Stimulated activated CD8-positive, alpha-beta memory T cell treated with anti-CD3 and anti-CD28 coated beads, Interleukin-12 subunit alpha, Interleukin-12 subunit beta, amount 100 ng/mL, for 1 hour (primary cell): ENCODE measurements around the gene HK1.

Source experiments
- DNase-seq: peaks from one replicate; pipeline ENCODE4 v3.0.0-alpha.2; 2020; ENCODE audit warnings: low read depth

HK1 gene

DNA sequence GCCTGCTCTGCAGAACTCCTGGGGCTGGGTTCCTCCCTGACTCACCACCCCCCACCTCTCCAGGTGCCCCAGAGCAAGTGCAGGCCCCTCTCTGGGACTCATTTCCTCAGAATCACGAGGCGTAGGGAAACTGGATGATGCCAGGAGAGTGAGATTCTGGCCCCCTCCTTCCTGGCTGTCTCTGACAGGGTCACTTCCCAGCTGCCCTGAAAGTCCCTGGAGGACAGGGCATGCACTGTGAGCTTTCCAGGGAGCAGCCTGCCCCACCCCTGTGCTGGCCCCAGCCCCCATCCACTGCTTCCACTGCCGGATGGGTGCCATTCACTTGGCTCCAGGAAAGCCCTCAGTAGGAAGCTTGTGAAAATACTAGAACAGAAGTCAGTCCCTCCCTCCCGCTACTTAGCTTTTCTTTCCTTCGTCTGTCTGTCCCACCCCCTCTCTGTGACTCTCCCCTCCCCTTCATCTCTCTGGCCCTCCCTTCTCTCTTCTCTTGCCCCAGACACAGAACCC, 128.1 kb downstream of the HK1 start:
- no peak for DNase-seq

DNA sequence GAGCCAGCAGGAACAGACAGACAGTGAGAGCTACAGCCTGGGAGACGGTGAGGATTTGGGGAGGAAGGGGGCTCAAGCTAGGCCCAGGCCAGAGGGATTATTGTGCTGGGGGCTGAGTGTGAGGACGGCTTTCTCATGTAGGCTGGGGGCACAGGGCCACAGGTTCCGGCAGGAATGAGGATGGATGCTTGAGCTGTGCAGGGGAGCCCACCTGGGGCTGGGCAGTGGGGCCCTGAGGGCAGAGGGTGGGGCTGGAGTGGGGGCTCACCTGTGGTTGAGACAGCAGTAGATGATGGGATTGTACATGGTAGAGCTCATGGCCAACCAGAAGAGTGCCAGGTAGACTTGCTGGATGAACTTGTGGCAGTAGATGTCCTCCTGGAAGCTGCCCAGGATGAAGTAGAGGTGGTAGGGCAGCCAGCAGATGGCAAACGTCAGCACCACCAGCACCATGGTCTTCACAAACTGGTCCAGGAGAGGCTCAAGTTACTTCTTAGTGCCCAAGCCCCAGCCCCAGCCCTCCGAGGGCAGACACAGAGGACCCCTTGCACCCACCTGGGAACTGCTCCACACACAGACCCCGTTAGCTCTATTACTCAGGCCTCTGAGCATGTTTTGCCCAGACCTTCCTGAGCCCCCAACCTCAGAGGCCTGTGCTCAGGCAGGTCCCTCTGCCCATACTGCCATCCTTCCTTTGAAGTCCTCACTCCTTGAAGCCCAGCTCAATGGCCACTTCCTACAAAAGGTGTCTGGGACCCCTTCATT, 128.7 kb downstream of the HK1 start:
- no peak for DNase-seq

DNA sequence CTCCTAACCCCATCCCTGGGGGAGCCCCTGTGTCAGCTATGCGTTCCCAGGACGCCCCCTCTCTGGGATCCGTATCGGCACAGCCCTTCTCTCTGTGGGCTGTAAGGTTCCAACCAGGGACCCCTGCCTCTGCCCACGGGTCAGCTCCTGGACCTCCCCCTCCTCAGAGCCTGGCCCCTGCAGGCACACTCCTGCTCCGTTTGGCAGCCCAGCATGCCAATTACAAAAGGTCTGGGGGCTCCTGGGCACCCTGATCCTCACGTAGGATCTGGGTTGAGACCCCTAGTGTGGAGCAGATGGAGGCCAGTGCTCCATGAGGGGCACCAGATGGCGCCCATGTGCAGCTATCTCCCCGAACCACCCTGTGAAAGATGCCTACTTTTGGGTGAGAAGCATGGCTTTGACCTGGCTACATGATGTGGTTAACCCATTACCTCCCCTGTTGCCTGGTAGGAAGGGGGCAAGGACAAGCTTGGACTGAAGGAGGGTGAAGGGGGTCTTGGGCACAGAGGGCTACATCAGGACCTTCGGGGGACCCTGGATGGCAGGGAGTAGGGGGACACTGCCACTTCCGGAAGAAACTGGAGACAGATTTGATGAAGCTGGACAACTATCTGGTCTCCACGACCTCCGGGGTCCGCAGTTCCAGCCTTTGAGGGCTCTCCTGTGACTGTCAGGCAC, 129.5 kb downstream of the HK1 start:
- DNase-seq: no peak

DNA sequence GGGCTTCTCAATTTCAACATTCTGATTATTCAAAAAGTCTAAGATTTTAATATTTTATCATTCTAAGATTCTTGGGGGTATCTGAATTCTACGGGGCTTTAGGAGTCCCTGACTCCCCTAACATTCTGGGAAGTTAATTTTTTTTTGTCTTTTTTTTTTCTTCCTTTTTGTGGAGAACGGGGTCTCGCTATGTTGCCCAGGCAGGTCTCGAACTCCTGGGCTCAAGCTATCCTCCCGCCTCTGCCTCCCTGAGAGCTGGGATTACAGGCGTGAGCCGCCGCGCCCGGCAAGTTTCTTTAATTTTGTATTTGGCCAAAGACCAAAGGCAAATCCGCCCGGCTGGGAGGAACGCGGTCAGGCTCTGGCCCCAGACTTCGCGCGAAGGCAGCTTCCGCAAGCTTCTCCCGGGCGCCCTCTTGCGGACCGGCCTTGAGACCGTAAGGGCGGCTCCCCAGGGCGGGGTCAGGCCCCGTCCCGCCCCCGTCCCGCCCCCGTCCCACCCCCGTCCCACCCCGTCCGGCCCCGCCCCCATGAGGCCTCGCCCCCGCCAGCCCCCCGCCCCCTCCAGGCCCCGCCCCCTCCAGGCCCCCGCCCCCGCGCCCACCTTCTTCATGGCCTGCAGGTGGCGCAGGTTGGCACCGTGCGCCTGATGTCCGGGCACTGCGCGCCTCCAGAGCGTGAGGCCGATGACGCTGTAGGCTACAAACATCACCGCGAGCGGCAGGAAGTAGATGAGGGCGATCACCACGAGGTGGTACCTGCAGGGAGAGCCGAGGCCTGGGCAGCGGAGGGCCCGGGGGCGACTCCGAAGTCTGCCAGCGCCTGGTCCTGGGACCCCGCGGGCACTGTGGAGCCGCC, 130.3 kb downstream of the HK1 start:
- peak; percentile 80 for DNase-seq

DNA sequence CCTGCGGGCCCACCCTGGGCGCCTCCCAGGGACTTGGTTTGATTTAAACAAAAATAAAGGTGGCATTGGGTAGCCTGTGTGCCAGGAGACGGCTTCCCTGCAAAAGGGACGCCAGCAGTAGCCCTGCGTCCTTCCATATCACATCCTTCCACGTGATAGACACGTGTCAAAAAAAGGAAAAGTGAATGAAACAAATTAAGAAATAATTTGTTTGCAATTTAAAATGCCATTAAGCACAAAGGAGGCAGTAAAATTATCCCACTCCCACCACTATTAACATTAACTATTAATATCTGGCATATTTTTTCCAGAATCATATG, 130.8 kb downstream of the HK1 start:
- no peak for DNase-seq

DNA sequence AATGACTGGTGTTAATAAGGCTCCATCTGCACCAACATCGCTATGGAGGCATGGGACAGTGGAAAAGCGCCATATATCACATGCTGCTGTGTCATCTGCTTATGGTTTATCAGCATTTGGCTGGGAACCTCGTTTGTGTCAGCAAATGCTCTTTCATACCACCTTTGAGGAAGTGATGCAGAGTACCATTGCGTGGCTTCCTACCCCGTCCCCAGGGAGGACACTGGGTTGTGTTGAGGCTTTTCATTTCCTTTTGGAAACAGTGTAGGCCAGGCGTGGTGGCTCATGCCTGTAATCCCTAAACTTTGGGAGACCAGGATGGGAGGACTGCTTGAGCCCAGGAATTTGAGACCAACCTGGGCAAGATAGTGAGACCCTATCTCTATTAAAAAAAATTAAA, 131.7 kb downstream of the HK1 start:
- no peak for DNase-seq

DNA sequence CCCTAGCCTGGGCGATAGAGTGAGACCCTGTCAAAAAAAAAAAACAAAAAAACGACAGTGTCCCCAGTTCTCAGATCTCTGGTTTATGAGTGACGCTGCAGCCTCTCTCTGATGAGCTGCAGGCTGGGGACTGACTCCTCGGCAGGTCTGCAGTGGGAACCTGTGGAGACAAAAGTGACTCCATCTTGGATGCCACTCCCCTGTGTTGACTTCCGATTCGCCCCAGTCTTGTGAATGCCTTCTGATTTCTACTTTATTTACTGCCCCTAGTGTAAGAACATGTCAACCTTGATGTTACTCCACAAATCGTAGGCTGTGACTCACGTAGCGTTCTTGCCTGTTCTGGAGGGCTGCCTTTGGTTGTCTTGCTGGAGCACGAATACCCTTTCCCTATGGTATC, 132.2 kb downstream of the HK1 start:
- DNase-seq: no peak

DNA sequence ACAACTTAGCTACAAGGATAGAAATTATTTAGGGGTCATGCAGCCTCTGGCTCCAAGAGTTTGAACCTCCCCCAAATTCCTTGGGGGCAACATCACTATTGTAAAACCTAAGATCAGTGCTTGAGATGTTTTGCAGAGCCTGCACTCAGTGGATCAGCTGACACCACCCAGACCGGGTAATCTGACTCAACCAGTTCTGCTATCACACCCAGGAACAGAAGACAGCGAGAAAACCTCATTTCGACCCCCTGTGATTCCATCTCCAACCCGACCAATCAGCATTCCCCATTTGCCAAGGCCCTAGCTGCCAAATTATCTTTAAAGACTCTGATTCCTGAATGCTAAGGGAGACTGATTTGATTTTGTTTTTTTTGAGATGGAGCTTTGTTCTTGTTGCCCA, 133.2 kb downstream of the HK1 start:
- no peak for DNase-seq

DNA sequence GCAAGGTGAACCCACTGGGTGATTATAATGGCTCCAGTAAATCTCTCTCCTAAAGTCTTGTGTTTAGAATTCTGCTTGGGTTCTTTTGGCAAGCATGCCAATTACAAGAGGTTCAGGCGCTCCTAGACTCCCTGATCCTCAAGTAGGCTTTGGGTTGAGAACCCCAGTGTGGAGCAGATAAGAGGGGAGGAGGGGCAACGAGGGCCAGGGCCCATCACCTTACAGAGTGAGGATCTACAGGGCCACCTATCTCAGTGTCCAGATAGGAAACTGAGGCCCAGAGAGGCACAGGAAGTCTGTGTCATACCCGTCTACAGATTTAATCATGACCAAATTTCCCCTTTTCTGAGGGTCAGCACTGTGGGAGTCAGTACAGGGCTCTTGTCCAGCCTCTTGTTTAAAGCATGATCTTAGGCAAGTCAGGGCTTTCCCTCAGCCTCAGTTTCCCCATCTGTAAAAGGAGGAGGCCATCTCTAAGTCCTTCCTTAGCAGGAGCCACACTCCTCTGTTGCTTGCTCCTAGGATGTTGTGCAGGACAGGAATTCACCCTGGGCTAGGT, 134.0 kb downstream of the HK1 start:
- no peak for DNase-seq

DNA sequence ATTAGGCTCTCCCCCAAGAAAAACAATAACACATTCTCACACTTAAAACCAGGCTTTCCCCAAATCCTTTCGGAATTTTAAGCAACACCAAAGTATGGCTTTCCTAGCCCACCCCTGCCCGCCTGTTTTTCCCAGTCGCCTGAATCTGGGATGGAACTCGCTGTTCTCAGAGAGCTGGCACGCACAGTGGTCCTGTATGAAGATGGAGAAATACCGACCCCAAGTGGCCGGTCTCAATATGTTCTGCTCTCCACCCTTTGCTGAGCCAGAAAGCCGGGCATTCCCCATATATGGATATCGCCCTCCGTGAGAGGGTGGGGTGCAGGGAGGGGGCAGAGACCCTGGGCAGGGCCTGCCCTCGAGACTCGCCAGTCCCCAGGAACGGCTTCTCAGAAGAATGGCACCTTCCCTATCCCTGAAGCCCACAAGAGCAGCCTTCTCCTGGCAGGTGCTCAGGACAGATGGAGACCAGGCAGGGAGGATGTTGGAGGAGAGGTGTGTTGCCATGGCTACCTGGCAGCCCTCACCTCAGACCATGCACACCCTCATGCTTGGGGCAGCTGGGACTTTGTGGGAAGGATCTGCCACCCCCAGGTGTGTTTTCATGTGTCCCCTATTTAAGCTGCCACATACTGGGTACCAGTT, 135.0 kb downstream of the HK1 start:
- DNase-seq: no peak

DNA sequence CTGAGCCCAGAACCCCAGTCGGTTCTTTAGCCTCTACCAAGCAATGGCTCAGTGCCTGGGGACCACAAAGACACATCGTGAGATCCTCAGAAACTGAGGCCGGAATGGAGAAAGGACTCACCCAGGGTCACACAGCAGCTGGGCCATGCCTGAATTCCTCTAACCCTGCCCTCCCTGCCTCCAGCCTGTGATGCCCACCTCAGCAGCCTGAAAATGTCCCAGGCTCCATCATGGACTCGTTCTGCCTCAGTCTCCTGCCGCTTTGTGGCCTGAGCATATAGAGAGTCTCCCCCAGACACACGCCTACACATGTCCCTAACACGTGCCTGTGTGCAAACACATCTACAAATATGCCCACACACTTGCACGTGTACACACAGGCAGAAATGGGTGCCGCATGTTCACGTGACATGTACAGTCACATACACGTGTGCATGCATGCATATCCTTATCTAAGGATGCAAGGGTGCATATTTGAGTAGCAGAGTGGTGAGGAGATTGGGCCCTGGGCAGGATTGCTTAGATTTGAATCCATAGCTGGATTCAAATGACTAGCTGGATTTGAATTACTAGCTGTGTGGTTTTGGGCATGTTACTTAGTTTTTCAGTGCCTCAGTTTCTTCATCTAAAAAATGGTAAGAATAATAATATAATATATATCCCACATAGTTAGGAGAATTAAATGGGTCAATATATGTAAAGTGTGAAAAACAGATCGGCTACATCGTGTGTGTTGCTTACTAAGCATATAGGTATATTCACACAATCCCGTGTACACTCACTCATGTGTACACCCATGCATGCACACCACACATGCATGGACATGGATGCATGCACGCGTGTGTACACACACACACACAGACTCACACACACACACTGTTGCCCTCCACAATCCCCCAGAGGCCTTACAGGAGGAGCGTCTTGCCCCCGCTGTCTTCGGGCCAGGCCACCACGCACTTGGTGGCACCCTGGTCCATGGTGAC, 136.0 kb downstream of the HK1 start:
- no peak for DNase-seq

DNA sequence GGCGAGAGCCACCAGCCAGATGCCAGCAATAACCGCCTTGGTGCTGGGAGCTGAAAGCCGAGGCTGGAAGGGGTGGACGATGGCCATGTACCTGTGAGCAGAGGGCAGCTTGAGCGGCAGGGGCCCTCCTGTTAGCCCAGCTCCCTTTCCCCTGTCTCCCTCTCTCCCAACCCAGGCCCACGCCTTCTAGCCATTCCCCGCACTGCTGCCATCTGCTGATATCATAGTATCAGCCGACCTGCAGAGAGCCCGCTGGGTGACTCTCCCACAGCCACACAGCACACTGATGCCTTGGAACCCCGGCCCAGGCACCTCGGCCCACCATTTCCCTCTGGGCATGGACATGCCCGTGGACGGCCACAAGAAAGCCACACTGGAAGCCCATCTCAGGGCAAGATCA, 136.8 kb downstream of the HK1 start:
- DNase-seq: no peak

DNA sequence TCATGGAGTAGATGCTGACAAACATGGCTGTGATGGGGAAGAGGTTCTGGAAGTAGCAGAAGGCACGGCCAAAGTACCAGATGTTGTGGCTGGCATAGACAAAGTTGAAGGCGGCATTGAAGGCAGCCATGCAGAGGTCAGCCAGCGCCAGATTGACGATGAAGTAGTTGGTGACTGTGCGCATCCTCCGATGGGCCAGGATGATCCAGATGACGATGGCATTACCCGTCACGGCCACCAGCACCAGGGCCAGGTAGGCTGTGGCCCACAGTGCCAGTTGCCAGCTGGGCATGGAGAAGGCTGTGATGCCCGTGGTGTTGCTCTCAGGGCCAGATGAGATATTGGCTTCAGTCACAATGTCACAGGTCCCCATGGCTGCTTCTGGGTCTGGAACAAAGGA, 137.7 kb downstream of the HK1 start:
- no peak for DNase-seq

DNA sequence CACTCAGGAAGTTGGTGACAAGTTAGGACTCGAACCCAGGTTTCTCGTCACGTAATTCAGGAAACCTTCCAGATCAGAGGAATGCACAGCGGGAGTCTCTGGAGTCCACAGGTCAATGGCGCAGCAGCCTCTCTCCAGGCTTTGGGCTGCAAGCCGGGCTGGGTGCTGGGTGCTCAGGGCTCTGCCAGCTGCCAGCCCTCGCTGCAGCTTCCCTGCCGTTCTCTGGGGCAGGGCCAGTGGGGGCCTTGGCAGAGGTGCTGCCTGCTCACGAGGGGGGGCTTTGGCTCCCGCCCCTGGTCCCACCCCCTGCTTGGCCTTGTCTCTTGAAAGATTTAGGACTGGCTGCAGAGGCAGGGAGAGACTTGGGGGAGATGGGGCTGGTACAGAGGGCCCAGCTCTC, 138.4 kb downstream of the HK1 start, which contains the start of gene TACR2:
Gene TACR2 (minus strand): TSS at position 224 of the 400 bp plus-strand sequence. CDS start 595 bp downstream, outside the sequence.
- no peak for DNase-seq

DNA sequence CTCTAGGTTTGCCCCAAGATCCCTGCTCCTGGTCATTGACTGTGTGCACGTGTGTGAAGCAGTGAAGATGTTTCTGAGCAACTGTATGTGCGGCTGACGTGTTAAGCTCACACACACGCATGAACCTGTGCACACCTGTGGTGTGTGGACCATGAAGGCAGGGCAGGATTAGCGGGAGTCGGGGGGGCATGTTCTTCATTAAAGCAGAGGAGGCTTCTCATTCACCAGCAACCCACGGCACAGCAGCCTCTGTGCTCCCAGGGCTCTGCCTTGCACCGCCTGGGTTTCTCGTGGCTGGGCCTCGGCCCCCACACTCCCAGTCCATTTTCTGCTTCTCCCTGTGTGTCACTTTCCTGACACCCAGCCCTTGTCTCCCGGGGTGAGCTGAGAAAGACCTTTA, 139.2 kb downstream of the HK1 start:
- DNase-seq: no peak

DNA sequence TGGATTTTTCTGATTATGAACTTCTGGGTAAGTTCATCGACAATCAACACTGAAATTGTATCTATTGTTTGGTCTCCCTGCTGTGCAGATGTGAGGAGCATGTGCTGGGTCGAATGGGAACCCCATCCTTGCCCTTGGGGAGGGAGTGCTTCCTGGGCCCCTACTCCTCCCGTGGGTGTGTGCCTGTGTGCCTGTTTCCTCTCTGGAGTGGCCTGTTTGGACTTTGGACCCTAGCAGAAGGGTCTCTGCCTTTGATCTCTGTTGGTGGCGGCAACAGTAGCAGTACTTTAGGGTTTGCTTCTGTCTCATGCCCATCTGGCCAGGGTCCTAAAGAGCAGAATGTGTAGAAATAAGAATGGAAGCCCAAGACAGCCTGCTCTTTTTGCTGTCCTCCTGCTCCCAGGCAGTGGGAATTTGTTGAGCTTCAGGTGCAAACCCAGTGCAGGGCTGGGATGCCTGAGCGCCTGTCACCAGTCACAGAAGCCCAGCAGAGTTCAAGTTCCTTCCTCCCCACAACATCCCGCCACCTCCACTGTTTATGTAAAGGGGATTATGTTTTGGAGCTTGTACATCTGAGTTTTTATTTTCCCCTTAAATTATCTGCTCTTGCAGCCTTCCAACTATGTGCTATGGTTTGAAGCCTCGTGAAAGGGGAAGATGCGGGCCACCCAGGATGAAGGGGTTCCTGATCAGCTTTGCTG, 139.9 kb downstream of the HK1 start:
- no peak for DNase-seq

DNA sequence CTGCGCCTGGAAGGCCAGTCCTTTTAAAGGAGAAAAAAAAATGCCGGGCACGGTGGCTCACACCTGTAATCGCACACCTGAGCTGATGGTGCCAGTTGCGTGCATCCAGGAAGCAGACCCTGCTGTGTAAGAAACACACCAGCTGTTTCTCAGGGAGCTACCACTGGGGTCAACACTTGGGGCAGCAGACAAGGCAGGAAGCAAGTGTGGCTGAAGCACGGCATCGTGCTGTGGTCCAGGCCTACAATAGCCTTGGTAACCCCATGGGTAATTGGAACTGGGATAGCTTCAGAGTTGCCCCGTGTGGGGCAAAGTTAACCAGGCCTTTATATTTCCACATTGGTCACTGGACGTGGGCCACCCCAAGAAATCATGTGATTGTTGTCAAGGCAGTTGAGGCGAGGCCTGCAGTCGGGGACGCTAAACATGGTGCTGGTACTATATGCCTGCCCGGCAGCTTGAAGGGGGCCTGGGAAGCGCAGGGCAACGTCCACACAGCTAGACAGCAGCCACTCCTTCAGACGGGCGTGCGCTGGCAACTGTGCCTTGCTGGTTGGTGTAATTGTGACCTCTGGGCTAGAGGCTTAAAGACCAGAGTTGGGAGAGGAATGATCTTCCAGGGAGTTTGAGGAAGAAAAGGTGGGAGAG, 140.9 kb downstream of the HK1 start:
- DNase-seq: no peak

DNA sequence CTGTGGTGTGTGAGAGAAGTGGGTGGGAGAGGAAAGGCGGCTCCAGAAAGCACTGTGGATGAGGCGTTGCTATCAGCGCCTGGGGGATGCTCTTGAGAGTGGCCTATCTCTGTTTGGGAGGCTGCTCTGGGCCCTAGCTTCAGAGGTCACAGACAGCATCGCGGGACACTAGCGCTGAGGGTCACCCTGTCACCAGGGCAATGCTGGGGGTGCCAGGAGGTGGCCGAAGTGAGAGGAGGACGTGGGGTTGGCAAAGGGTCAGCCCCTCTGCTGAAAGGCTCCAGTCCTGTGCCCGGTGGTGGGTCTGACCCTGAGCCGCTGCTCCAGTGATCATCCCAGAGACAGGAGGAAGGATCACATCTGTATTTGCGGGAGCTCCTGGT, 141.4 kb downstream of the HK1 start:
- no peak for DNase-seq

DNA sequence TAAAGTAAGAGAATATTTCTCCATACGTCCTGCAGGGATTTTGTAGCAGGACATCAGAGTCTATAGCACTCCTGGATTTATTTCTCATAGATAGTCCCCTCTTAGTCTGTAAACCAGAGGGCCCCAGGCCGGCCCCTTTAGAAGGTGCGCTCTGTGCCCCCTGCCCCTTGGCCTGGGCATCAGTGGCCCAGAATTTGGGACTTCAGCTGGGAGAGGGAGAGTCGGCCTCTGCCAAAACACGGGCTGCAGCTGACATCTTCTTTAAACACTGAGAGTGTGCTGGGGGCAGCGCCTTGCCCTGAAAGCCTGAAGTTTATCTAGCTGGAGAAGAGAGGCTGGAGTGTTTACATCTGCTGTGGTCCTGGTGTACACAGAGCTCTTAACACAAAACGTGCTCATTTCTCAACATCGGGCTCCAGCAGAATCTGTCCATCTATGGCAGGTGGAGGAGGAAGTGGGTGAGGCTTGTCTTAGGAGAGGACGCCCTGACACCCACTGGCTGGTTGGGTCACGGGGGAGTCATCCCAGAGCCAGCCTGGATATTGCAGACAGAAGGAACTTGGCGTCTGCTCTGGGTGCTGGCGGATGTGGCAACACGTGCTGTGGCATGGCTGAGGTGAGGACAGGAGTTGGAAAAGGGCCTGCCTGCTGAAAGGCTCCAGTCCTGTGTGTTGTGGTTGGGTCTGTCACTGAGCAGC, 143.5 kb downstream of the HK1 start:
- DNase-seq: no peak
